HL-60 (cell line): Measurements from ENCODE around the gene ZNF281.

Experiments
- GABPA ChIP-seq: IDR thresholded peaks from 2 replicates; pipeline ENCODE4 v1.6.1; 2012; ENCODE audit warnings: low read depth
- POLR2AphosphoS5 ChIP-seq: IDR thresholded peaks from 2 replicates; pipeline ENCODE4 v1.6.1; 2012; ENCODE audit warnings: low read depth
- TF ChIP-seq, protein P1 (sequence below): IDR thresholded peaks from one replicate; pipeline ENCODE4 v1.5.1; 2011; ENCODE audit warnings: low read length, control low read depth, inconsistent platforms; ENCODE audit not compliant: insufficient read depth

DNA sequence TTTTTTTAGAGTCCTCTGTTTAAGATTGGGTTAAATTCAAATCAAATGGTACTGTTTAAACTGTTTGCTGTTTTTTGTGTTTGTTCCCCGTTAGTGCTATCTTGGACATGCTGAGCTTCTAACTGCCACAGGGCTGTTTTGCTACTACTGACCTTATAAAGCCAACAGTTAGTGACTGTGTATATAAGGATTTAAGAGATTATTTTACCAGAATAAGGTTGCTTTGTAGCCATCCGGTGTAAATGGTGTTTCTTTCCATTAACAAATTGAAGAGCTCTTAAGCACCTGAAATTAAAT, 37.0 kb downstream of the ZNF281 start:
- TF ChIP-seq POLR2AphosphoS5 = no peak
- TF ChIP-seq, protein P1, sequence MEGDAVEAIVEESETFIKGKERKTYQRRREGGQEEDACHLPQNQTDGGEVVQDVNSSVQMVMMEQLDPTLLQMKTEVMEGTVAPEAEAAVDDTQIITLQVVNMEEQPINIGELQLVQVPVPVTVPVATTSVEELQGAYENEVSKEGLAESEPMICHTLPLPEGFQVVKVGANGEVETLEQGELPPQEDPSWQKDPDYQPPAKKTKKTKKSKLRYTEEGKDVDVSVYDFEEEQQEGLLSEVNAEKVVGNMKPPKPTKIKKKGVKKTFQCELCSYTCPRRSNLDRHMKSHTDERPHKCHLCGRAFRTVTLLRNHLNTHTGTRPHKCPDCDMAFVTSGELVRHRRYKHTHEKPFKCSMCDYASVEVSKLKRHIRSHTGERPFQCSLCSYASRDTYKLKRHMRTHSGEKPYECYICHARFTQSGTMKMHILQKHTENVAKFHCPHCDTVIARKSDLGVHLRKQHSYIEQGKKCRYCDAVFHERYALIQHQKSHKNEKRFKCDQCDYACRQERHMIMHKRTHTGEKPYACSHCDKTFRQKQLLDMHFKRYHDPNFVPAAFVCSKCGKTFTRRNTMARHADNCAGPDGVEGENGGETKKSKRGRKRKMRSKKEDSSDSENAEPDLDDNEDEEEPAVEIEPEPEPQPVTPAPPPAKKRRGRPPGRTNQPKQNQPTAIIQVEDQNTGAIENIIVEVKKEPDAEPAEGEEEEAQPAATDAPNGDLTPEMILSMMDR = no peak
- no peak for TF ChIP-seq GABPA
